Astrocyte (in vitro differentiated cells and primary cell): ENCODE results near the gene RGL1.
"Not testable (repeated sequence)": the region's sequence is repeated elsewhere in the genome, so short reads cannot be mapped to it uniquely, and the experiment has no call there.

Experiments
- CTCF ChIP-seq: IDR thresholded peaks from 2 replicates; pipeline ENCODE4 v1.5.1; 2011; ENCODE audit warnings: low read depth, mild to moderate bottlenecking, inconsistent platforms, low read length, moderate library complexity; ENCODE audit not compliant: insufficient read depth
- EZH2 ChIP-seq: IDR thresholded peaks from 2 replicates; pipeline ENCODE4 v1.6.1; 2012; ENCODE audit warnings: mild to moderate bottlenecking, low read length, inconsistent platforms; ENCODE audit not compliant: insufficient read depth

- TF ChIP-seq CTCF, EZH2: not testable (repeated sequence)
Measured at GRCh38 chr1:183785921-183786320, 19.0 kb upstream of the RGL1 start.
